Hepatocyte (in vitro differentiated cells): ENCODE data around the gene MGAT5B. TPM values are rescaled to one million over a fixed set of nuclear protein-coding genes. Genes with fewer than 3 reads are reported as not detected.

Experiments used
- DNase-seq: peaks from one replicate; pipeline ENCODE4 v3.0.0-alpha.2; 2016; ENCODE audit warnings: low spot score
- H2AFZ ChIP-seq: fragments of 200-600 bp; sonication (generic); 2 replicates; pipeline ENCODE4 v1.6.0; 2016; ENCODE audit warnings: antibody characterized with exemption, mild to moderate bottlenecking
- H3K27ac ChIP-seq: fragments of 200-600 bp; sonication (generic); 2 replicates; pipeline ENCODE4 v1.5.1; 2016; ENCODE audit warnings: mild to moderate bottlenecking
- H3K27me3 ChIP-seq: fragments of 200-600 bp; sonication (generic); 2 replicates; pipeline ENCODE4 v1.6.1; 2016
- H3K36me3 ChIP-seq: fragments of 200-600 bp; sonication (generic); replicated peaks from 2 replicates; pipeline ENCODE4 v1.5.1; 2016; ENCODE audit warnings: low read depth; ENCODE audit not compliant: insufficient read depth
- H3K4me1 ChIP-seq: fragments of 200-600 bp; sonication (generic); 2 replicates; pipeline ENCODE4 v1.5.1; 2016; ENCODE audit warnings: mild to moderate bottlenecking, moderate library complexity; ENCODE audit not compliant: insufficient read depth
- H3K4me2 ChIP-seq: fragments of 200-600 bp; sonication (generic); 2 replicates; pipeline ENCODE4 v1.6.0; 2016
- H3K4me3 ChIP-seq: fragments of 200-600 bp; sonication (generic); 2 replicates; pipeline ENCODE4 v1.5.1; 2016; ENCODE audit warnings: mild to moderate bottlenecking
- H3K79me2 ChIP-seq: fragments of 200-600 bp; sonication (generic); 2 replicates; pipeline ENCODE4 v1.6.0; 2017; ENCODE audit warnings: mild to moderate bottlenecking
- H3K9me2 ChIP-seq: fragments of 200-600 bp; sonication (generic); replicated peaks from 2 replicates; pipeline ENCODE4 v1.6.0; 2017; ENCODE audit warnings: mild to moderate bottlenecking; ENCODE audit not compliant: insufficient read depth
- H3K9me3 ChIP-seq: fragments of 200-600 bp; sonication (generic); 2 replicates; pipeline ENCODE4 v1.5.1; 2016; ENCODE audit warnings: low read depth, mild to moderate bottlenecking
- H4K20me1 ChIP-seq: fragments of 200-600 bp; sonication (generic); 2 replicates; pipeline ENCODE4 v1.6.0; 2016; ENCODE audit warnings: mild to moderate bottlenecking; ENCODE audit not compliant: insufficient read depth, poor library complexity, severe bottlenecking
- EZH2 ChIP-seq: fragments of 200-600 bp; sonication (generic); IDR thresholded peaks from 2 replicates; pipeline ENCODE4 v1.6.1; 2016; ENCODE audit warnings: antibody characterized with exemption, mild to moderate bottlenecking, borderline replicate concordance
- EZH2phosphoT487 ChIP-seq: fragments of 200-600 bp; sonication (generic); IDR thresholded peaks from one replicate; pipeline ENCODE4 v1.6.1; 2018; ENCODE audit warnings: antibody characterized with exemption, mild to moderate bottlenecking, low read depth, moderate library complexity; ENCODE audit not compliant: unreplicated experiment, severe bottlenecking
- WGBS: methylation state at CpG from one replicate; pipeline ENCODE4 v1.1.6; 2016; ENCODE audit warnings: low lambda C conversion rate; ENCODE audit errors: missing lambda C conversion rate; 5-methylcytosine and 5-hydroxymethylcytosine counted together
- polyA plus RNA-seq: library from polyadenylated mRNA; unstranded; fragments of >200 nt; fragmentation: Nextera tagmentation; extraction: Ambion mirVana; gene quantifications from 2 replicates; pipeline ENCODE4 v1.2.1, GENCODE V29; 2016
- total RNA-seq: library from RNA; depleted of rRNA; stranded (reverse); fragments of >200 nt; gene quantifications from 2 replicates; pipeline ENCODE4 v1.2.3, GENCODE V29; 2014
- TF ChIP-seq, protein P1 (sequence below): fragments of 200-600 bp; sonication (generic); IDR thresholded peaks from 2 replicates; pipeline ENCODE4 v1.5.1; 2016; ENCODE audit warnings: antibody characterized with exemption, mild to moderate bottlenecking; ENCODE audit not compliant: poor library complexity

The MGAT5B gene, protein sequence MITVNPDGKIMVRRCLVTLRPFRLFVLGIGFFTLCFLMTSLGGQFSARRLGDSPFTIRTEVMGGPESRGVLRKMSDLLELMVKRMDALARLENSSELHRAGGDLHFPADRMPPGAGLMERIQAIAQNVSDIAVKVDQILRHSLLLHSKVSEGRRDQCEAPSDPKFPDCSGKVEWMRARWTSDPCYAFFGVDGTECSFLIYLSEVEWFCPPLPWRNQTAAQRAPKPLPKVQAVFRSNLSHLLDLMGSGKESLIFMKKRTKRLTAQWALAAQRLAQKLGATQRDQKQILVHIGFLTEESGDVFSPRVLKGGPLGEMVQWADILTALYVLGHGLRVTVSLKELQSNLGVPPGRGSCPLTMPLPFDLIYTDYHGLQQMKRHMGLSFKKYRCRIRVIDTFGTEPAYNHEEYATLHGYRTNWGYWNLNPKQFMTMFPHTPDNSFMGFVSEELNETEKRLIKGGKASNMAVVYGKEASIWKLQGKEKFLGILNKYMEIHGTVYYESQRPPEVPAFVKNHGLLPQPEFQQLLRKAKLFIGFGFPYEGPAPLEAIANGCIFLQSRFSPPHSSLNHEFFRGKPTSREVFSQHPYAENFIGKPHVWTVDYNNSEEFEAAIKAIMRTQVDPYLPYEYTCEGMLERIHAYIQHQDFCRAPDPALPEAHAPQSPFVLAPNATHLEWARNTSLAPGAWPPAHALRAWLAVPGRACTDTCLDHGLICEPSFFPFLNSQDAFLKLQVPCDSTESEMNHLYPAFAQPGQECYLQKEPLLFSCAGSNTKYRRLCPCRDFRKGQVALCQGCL
- 0.60 and 1.1 TPM in 2 replicates for total RNA-seq
- polyA plus RNA-seq = 0.89 TPM in 1 of 2 replicates, not detected in the other

DNA sequence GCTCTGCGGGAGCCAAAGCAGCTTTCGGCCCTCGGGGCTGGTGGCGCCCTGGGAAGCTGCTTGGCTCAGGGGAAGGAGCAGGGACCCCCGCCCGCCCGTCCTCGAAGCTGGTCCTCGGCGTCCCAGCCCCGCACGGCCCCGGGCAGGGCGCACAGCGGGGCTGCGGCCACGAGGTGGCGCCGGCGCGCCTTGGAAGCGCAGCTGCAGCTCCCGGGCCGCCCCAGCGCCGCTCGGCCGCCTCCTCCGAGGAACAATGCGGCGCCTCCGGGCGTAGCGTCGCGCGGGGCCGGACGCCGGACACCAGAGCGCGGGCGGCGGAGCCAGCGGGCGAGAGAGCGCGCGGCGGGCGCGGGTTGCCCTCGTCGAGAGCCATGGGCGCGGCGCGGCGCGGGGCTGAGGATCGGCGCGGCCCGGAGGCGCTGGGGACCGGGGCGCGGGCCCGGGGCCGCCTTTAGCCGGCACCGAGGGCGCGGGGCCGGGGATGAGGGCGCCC lies at the start of gene MGAT5B:
MGAT5B (plus strand) TSS at position 229 of the 493 bp plus-strand sequence. CDS start 626 bp downstream, outside the sequence.
- Histone ChIP-seq H4K20me1 (no peaks in the 10 kb centered on the region), H3K4me1 (peaks cover 5% of the 10 kb centered on the region), H2AFZ (peak within 1 kb of the TSS; percentile 56), H3K4me3 (no peak within 1 kb of the TSS), H3K27ac (no peak within 1 kb of the TSS), H3K9me3 (no peaks in the 10 kb centered on the region), H3K79me2 (no peaks in the 10 kb centered on the region), H3K36me3 (no peaks in the 10 kb centered on the region), H3K9me2 (no peaks in the 10 kb centered on the region), H3K4me2 (peak within 1 kb of the TSS; percentile 80), H3K27me3 (peaks cover 35% of the 10 kb centered on the region)
- peak; percentile 94 for DNase-seq
- TF ChIP-seq EZH2phosphoT487 = no peak
- TF ChIP-seq, protein P1, sequence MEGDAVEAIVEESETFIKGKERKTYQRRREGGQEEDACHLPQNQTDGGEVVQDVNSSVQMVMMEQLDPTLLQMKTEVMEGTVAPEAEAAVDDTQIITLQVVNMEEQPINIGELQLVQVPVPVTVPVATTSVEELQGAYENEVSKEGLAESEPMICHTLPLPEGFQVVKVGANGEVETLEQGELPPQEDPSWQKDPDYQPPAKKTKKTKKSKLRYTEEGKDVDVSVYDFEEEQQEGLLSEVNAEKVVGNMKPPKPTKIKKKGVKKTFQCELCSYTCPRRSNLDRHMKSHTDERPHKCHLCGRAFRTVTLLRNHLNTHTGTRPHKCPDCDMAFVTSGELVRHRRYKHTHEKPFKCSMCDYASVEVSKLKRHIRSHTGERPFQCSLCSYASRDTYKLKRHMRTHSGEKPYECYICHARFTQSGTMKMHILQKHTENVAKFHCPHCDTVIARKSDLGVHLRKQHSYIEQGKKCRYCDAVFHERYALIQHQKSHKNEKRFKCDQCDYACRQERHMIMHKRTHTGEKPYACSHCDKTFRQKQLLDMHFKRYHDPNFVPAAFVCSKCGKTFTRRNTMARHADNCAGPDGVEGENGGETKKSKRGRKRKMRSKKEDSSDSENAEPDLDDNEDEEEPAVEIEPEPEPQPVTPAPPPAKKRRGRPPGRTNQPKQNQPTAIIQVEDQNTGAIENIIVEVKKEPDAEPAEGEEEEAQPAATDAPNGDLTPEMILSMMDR = peak; percentile 75
- 1% methylated on average over 49 of the region's 76 CpGs for WGBS

DNA sequence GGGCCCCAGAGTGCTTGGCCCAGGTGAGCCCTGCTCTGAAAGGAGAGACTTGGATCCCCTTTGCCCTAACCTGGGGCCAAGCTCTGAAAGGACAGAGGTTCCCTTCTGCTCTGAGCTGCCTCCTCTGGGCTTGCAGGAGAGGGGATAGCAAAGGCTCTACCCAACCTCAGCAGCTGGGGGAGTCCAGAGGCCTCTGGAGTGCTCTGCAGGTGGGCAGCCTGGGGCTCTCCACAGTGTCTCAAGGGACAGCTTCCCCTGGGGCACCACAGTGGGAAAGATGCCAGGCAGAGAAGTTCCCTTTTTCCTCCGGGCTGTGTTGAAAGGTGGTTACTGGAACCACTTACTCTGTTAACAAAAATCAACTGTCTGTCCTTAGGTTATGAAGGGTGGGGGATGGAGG lies 48.2 kb upstream of the MGAT5B start:
- H3K9me3 ChIP-seq = no peaks in the 10 kb centered on the region
- WGBS = 83% methylated on average over 1 of the region's 1 CpG
- no peaks in the 10 kb centered on the region for H3K79me2 ChIP-seq
- no peak overlapping the region for H2AFZ ChIP-seq
- H3K27ac ChIP-seq = no peak overlapping the region
- H3K4me1 ChIP-seq = no peaks in the 10 kb centered on the region
- H3K27me3 ChIP-seq = no peaks in the 10 kb centered on the region
- no peaks in the 10 kb centered on the region for H4K20me1 ChIP-seq
- no peak for DNase-seq
- TF ChIP-seq, protein P1 = no peak
- TF ChIP-seq EZH2 (no peak), EZH2phosphoT487 (no peak)
- H3K4me2 ChIP-seq = no peak overlapping the region
- no peaks in the 10 kb centered on the region for H3K36me3 ChIP-seq
- no peak overlapping the region for H3K4me3 ChIP-seq
- H3K9me2 ChIP-seq = no peaks in the 10 kb centered on the region

DNA sequence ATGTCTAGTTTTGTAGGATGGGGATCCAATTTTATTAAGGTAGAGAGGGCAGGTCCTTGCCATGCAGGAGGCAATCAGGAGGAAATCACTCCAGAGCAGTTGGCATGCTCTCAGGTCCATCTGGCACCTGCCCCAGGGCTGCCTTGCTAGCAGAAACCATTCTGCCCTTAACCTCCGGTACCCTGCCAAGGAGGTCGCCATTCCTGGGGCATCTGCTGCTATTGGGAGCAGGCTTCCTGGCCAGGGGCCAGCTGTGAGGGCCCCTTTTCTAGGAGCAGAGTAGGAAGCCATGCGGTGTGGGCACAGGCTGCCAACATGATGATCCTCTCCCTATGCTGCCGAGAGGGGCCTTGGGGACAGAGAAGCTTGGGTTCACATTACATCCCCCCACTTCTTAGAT lies 47.6 kb upstream of the MGAT5B start:
- Histone ChIP-seq H3K79me2 (no peaks in the 10 kb centered on the region), H4K20me1 (no peaks in the 10 kb centered on the region), H3K27me3 (no peaks in the 10 kb centered on the region), H3K9me3 (no peaks in the 10 kb centered on the region), H3K4me2 (no peak overlapping the region), H3K4me1 (no peaks in the 10 kb centered on the region), H3K9me2 (no peaks in the 10 kb centered on the region), H3K4me3 (no peak overlapping the region), H3K36me3 (no peaks in the 10 kb centered on the region), H3K27ac (no peak overlapping the region), H2AFZ (no peak overlapping the region)
- TF ChIP-seq EZH2 (no peak), EZH2phosphoT487 (no peak)
- TF ChIP-seq, protein P1 = no peak
- 94% methylated on average over 4 of the region's 4 CpGs for WGBS
- no peak for DNase-seq
